GM12878 (cell line): ENCODE results near the gene SORBS1. TPM values are rescaled to one million over a fixed set of nuclear protein-coding genes. Genes with fewer than 3 reads are reported as not detected.

Experiments
- ATAC-seq: fragments of 200-7000 bp; cut with Tn5 transposase; 3 replicates; pipeline ENCODE4 v1.9.1; 2020; ENCODE audit warnings: mild to moderate bottlenecking, moderate library complexity
- BruUV-seq: library from RNA; stranded (reverse); fragments of 400-500 nt; replicated peaks from 2 replicates; lab custom pipeline; 2021; lab: Mats Ljungman, UMichigan
- CTCF ChIA-PET: fragments of 300-600 bp; sonication (Branson Sonifier 250); formaldehyde crosslinking; extraction: SDS; loops from one replicate; lab custom pipeline; 2021; ENCODE audit warnings: inconsistent platforms; lab: Yijun Ruan, JAX
- POLR2A ChIA-PET: fragments of 350-600 bp; formaldehyde crosslinking; extraction: SDS; loops from one replicate; lab custom pipeline; 2021; ENCODE audit warnings: inconsistent platforms; lab: Charles Lee
- RAD21 ChIA-PET: fragments of 300-600 bp; sonication (Branson Sonifier 250); formaldehyde crosslinking; loops from one replicate; lab custom pipeline; 2023; ENCODE audit warnings: antibody characterized with exemption; ENCODE audit not compliant: unreplicated experiment; lab: Charles Lee
- SMC1A ChIA-PET: fragments of 300-600 bp; sonication (Branson Sonifier 250); formaldehyde crosslinking; loops from one replicate; lab custom pipeline; 2023; ENCODE audit not compliant: unreplicated experiment, uncharacterized antibody; lab: Charles Lee
- DNase-seq: peaks from one replicate; pipeline ENCODE4 v3.0.0-alpha.2; 2011; ENCODE audit warnings: low read depth, low spot score
- FAIRE-seq: peaks from 3 replicates; lab custom pipeline; 2011; peaks lifted over from hg19 to GRCh38; lab: Jason Lieb, UNC
- H2AFZ ChIP-seq: 2 replicates; pipeline ENCODE4 v1.6.0; 2011; ENCODE audit warnings: low read depth, low read length, control low read depth; ENCODE audit not compliant: control insufficient read depth
- H3K27ac ChIP-seq: 2 replicates; pipeline ENCODE4 v1.5.1; 2011; ENCODE audit warnings: control low read depth; ENCODE audit not compliant: control insufficient read depth, insufficient read depth
- H3K27me3 ChIP-seq, 2 experiments: replicated peaks in 1 of 2; 2 replicates each; pipeline versions ENCODE4 v1.6.0 to v1.6.1; 2011; ENCODE audit warnings: low read length in 1 of 2; ENCODE audit not compliant: control insufficient read depth in 2 of 2, insufficient read depth in 2 of 2
- H3K36me3 ChIP-seq, 2 experiments: 2 replicates each; pipeline ENCODE4 v1.5.1; 2011; ENCODE audit warnings: low read length in 1 of 2; ENCODE audit not compliant: control insufficient read depth in 2 of 2, insufficient read depth in 2 of 2
- H3K4me1 ChIP-seq: 2 replicates; pipeline ENCODE4 v1.6.1; 2011; ENCODE audit warnings: mild to moderate bottlenecking, low read length, moderate library complexity, mixed read lengths; ENCODE audit not compliant: control insufficient read depth, insufficient read depth
- H3K4me2 ChIP-seq: 2 replicates; pipeline ENCODE4 v1.6.0; 2011; ENCODE audit warnings: control low read depth; ENCODE audit not compliant: control insufficient read depth, insufficient read depth
- H3K4me3 ChIP-seq: fragments of 200-600 bp; sonication (generic); 2 replicates; pipeline ENCODE4 v1.5.1; 2016
- H3K79me2 ChIP-seq: 2 replicates; pipeline ENCODE4 v1.6.0; 2011; ENCODE audit warnings: low read length; ENCODE audit not compliant: control insufficient read depth, insufficient read depth
- H3K9ac ChIP-seq: 2 replicates; pipeline ENCODE4 v1.8.0; 2011; ENCODE audit warnings: low read length, control low read depth, mixed read lengths; ENCODE audit not compliant: control insufficient read depth, insufficient read depth
- H3K9me3 ChIP-seq: replicated peaks from 3 replicates; pipeline ENCODE4 v1.5.1; 2011; ENCODE audit warnings: mild to moderate bottlenecking, low read length; ENCODE audit not compliant: control insufficient read depth, insufficient read depth
- H4K20me1 ChIP-seq: 2 replicates; pipeline ENCODE4 v1.6.0; 2011; ENCODE audit not compliant: control insufficient read depth, insufficient read depth
- BCL11A ChIP-seq: IDR thresholded peaks from 2 replicates; pipeline ENCODE4 v1.6.1; 2011; ENCODE audit warnings: low read depth, low read length
- BHLHE40 ChIP-seq, 2 experiments: fragments of 450-650 bp in 1 of 2; IDR thresholded peaks; 2 replicates each; pipeline ENCODE4 v1.6.1; 2011 to 2017; ENCODE audit warnings: low read depth in 2 of 2, borderline replicate concordance in 1 of 2, improper control_type of control experiment in 1 of 2, low read length in 1 of 2, mild to moderate bottlenecking in 1 of 2
- CHD1 ChIP-seq: IDR thresholded peaks from 2 replicates; pipeline ENCODE4 v1.6.1; 2012; ENCODE audit warnings: low read depth, low read length, improper control_type of control experiment
- CHD2 ChIP-seq: IDR thresholded peaks from 2 replicates; pipeline ENCODE4 v1.6.1; 2011; ENCODE audit warnings: low read depth, low read length, improper control_type of control experiment, borderline replicate concordance
- CHD4 ChIP-seq: fragments of 200-600 bp; sonication (generic); IDR thresholded peaks from 2 replicates; pipeline ENCODE4 v1.6.1; 2016; ENCODE audit warnings: mild to moderate bottlenecking
- JUND ChIP-seq: IDR thresholded peaks from 2 replicates; pipeline ENCODE4 v1.6.1; 2012; ENCODE audit warnings: low read depth, mild to moderate bottlenecking, low read length, improper control_type of control experiment, moderate library complexity
- LARP7 ChIP-seq: fragments of 450-650 bp; IDR thresholded peaks from 2 replicates; pipeline ENCODE4 v1.6.1; 2017; ENCODE audit warnings: mild to moderate bottlenecking
- NFXL1 ChIP-seq: fragments of 450-650 bp; IDR thresholded peaks from 2 replicates; pipeline ENCODE4 v1.6.1; 2017; ENCODE audit warnings: antibody characterized with exemption, mild to moderate bottlenecking, borderline replicate concordance
- NR2C1 ChIP-seq: fragments of 450-650 bp; IDR thresholded peaks from 2 replicates; pipeline ENCODE4 v1.6.1; 2017; ENCODE audit warnings: antibody characterized with exemption, mild to moderate bottlenecking, moderate library complexity
- NR2F1 ChIP-seq: fragments of 450-650 bp; conservative IDR thresholded peaks from 2 replicates; pipeline ENCODE4 v1.6.1; 2017; ENCODE audit warnings: mild to moderate bottlenecking
- SPI1 ChIP-seq: IDR thresholded peaks from 2 replicates; pipeline ENCODE4 v1.6.1; 2011; ENCODE audit warnings: low read depth, mild to moderate bottlenecking, low read length, moderate library complexity, borderline replicate concordance; ENCODE audit not compliant: insufficient read depth
- SREBF1 ChIP-seq: IDR thresholded peaks from 2 replicates; pipeline ENCODE4 v1.6.1; 2012; ENCODE audit warnings: mild to moderate bottlenecking, low read length
- SUPT20H ChIP-seq: IDR thresholded peaks from 2 replicates; pipeline ENCODE4 v1.6.1; 2011; ENCODE audit warnings: low read depth, mild to moderate bottlenecking, low read length, moderate library complexity, borderline replicate concordance; ENCODE audit not compliant: control insufficient read depth
- ZZZ3 ChIP-seq: IDR thresholded peaks from 2 replicates; pipeline ENCODE4 v1.6.1; 2011; ENCODE audit warnings: low read depth; ENCODE audit not compliant: control insufficient read depth, insufficient read length
- WGBS: methylation state at CpG from one replicate; pipeline ENCODE4 v1.1.6; 2016; ENCODE audit warnings: low lambda C conversion rate; ENCODE audit not compliant: insufficient replicate concordance, insufficient coverage; ENCODE audit errors: missing lambda C conversion rate; 5-methylcytosine and 5-hydroxymethylcytosine counted together
- in situ Hi-C: fragments of 300-500 bp; cut with MboI; formaldehyde crosslinking; loops from 9 replicates; pipeline ENCODE4 v1.14.3; 2018; ENCODE audit warnings: mixed read lengths
- intact Hi-C: fragments of 100-400 bp; cut with micrococcal nuclease; formaldehyde crosslinking; loops from one replicate; pipeline ENCODE4 v1.14.2; 2022; ENCODE audit not compliant: unreplicated experiment
- polyA plus RNA-seq, 11 experiments: library from polyadenylated mRNA; depleted of rRNA in 4 of 11; unstranded in 6 of 11; stranded (reverse) in 5 of 11; fragments of >200 nt; fragmentation: Nextera tagmentation in 4 of 11; fragmentation: Illumina TruSeq in 1 of 11; extraction: Ambion mirVana in 4 of 11; extraction: Trizol in 1 of 11; gene quantifications; 1 replicate in 1 of 11; 2 replicates in 10 of 11; pipeline versions ENCODE4 v1.2.1 to v1.2.3, GENCODE V29; 2011 to 2016; ENCODE audit warnings: inconsistent platforms in 2 of 11, missing spikeins in 2 of 11, low read depth in 1 of 11
- total RNA-seq, 4 experiments: library from RNA; depleted of rRNA in 3 of 4; stranded (reverse); fragments of >200 nt in 3 of 4; fragmentation: Illumina TruSeq in 1 of 4; extraction: Trizol in 1 of 4; gene quantifications; 2 replicates each; pipeline versions ENCODE4 v1.2.1 to v1.2.3, GENCODE V29; 2013 to 2021
- TF ChIP-seq, protein P1 (sequence below): IDR thresholded peaks from 2 replicates; pipeline ENCODE4 v1.6.1; 2011; ENCODE audit warnings: borderline replicate concordance, low read depth, mild to moderate bottlenecking, moderate library complexity, mixed read lengths, low read length; ENCODE audit not compliant: insufficient read depth; ENCODE audit errors: extremely low read length

SORBS1 gene
- total and polyA plus RNA-seq, 10 of the 15 experiments (the other 5 are each of a cell fraction or from before 2014, with no cell fraction given), result 0.13 to 0.75 (median 0.39) TPM

DNA sequence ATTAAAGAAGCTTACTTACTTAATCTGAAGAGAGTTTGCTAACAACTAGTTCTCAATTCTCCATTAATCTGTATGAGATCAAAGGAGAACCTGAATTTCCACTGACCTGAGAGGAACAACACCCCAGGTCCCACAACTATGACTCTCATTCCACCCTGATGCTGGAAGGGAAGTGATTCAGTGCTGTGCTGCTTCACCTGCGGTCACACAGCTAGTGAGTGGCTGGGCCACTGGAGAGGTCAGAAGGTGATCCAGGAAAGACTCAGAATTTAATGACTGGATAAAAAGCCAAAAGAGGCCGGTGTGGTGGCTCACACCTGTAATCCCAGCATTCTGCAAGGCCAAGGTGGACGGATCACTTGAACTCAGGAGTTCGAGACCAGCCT is 23.6 kb downstream of the SORBS1 start:
- Histone ChIP-seq H3K9ac (no peak overlapping the region), H3K79me2 (no peaks in the 10 kb centered on the region), H3K4me2 (no peak overlapping the region), H2AFZ (no peak overlapping the region), H3K27ac (no peak overlapping the region), H3K9me3 (no peaks in the 10 kb centered on the region), H4K20me1 (no peaks in the 10 kb centered on the region), H3K36me3 (no peaks in the 10 kb centered on the region), H3K27me3 (peaks cover 0 to 2% of the 10 kb centered on the region in 2 experiments; a peak in 1 of 4 replicates), H3K4me1 (no peaks in the 10 kb centered on the region), H3K4me3 (no peak overlapping the region)
- intact Hi-C loops, result no loop called here
- CTCF ChIA-PET, result no interaction called here
- FAIRE-seq (no peak), DNase-seq (no peak), ATAC-seq (no peak)
- RAD21 ChIA-PET, result no interaction called here
- 11% methylated on average over 4 of the region's 4 CpGs for WGBS
- TF ChIP-seq SREBF1 (no peak), JUND (no peak), SUPT20H (no peak), NFXL1 (no peak), CHD1 (no peak), SPI1 (no peak), NR2F1 (no peak), CHD4 (no peak), BCL11A (no peak), BHLHE40 (IDR thresholded peaks at IDR 0.05; ENCODE audit: borderline replicate concordance in 1 of 2, low read depth in 2 of 2, low read length in 1 of 2) (no peak), ZZZ3 (no peak), CHD2 (no peak), NR2C1 (no peak), LARP7 (no peak)
- TF ChIP-seq, protein P1, sequence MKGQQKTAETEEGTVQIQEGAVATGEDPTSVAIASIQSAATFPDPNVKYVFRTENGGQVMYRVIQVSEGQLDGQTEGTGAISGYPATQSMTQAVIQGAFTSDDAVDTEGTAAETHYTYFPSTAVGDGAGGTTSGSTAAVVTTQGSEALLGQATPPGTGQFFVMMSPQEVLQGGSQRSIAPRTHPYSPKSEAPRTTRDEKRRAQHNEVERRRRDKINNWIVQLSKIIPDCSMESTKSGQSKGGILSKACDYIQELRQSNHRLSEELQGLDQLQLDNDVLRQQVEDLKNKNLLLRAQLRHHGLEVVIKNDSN, result no peak
- in situ Hi-C loops, result no loop called here
- no TSS peak for BruUV-seq
- POLR2A ChIA-PET, result no interaction called here
- SMC1A ChIA-PET, result interaction anchor here (1.0 kb wide), 1 partner anchor 163 kb away, joined by 3 read pairs; no protein-coding TSS in a partner anchor
